Measurements from ENCODE around the gene CDK6.

DNA sequence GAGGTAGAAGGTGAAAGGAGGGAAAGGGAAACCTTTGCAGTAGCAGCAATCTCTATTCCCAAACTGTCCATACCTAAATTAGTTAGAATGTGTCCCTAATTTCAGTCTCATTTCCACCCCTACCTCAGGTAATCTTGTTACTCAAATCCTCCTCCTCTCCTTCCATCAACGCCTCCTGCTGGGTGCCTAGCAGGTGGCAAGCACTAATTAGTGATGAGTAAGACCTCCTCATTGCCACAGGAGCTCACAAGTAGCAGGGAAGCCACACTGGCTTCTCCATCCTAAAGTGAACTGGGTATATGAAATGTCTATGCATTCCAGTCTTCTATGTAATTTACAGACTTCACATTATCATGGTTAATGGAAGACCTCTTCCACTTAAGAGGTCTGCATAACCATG is 220.5 kb downstream of the CDK6 start:
- TF ChIP-seq POLR2A (IDR thresholded peaks at IDR 0.05) = no peak
- TF ChIP-seq, protein P1, sequence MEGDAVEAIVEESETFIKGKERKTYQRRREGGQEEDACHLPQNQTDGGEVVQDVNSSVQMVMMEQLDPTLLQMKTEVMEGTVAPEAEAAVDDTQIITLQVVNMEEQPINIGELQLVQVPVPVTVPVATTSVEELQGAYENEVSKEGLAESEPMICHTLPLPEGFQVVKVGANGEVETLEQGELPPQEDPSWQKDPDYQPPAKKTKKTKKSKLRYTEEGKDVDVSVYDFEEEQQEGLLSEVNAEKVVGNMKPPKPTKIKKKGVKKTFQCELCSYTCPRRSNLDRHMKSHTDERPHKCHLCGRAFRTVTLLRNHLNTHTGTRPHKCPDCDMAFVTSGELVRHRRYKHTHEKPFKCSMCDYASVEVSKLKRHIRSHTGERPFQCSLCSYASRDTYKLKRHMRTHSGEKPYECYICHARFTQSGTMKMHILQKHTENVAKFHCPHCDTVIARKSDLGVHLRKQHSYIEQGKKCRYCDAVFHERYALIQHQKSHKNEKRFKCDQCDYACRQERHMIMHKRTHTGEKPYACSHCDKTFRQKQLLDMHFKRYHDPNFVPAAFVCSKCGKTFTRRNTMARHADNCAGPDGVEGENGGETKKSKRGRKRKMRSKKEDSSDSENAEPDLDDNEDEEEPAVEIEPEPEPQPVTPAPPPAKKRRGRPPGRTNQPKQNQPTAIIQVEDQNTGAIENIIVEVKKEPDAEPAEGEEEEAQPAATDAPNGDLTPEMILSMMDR (IDR thresholded peaks at IDR 0.05) = no peak

Measured in thyroid gland (tissue), 4 donors.